Breast epithelium (tissue), 4 donors: Measurements from ENCODE around the gene ZNF207. TPM values are rescaled to one million over a fixed set of nuclear protein-coding genes. Genes with fewer than 3 reads are reported as not detected.
A peak's percentile ranks its signal among the peaks of the same experiment; 100 is the strongest.
"Not testable (repeated sequence)": the region's sequence is repeated elsewhere in the genome, so short reads cannot be mapped to it uniquely, and the experiment has no call there.

ENCODE experiments used
- DNase-seq, 2 donors: peaks; one replicate each; pipeline ENCODE4 v3.0.0-alpha.2; 2019; ENCODE audit warnings: low spot score in 2 of 2
- H3K27ac ChIP-seq, 2 donors: fragments of 200-600 bp; sonication (generic) in 1 of 2; one replicate each; pipeline ENCODE4 v1.5.1; 2016 to 2019; ENCODE audit warnings: mild to moderate bottlenecking in 1 of 2
- H3K27me3 ChIP-seq, 2 donors: fragments of 200-600 bp; sonication (generic) in 1 of 2; one replicate each; pipeline versions ENCODE4 v1.5.1 to v1.6.0; 2017 to 2019; ENCODE audit warnings: control low read depth in 1 of 2, mild to moderate bottlenecking in 1 of 2
- H3K36me3 ChIP-seq: fragments of 200-600 bp; one replicate; pipeline ENCODE4 v1.5.1; 2019
- H3K4me1 ChIP-seq, 2 donors: fragments of 200-600 bp; sonication (generic); one replicate each; pipeline ENCODE4 v1.5.1; 2016 to 2019; ENCODE audit warnings: control low read depth in 1 of 2
- H3K4me3 ChIP-seq, 3 donors: fragments of 200-600 bp; sonication (generic); 1 replicate in 2 of 3; 2 replicates in 1 of 3; pipeline ENCODE4 v1.5.1; 2016 to 2019; ENCODE audit warnings: mild to moderate bottlenecking in 3 of 3, moderate library complexity in 2 of 3
- H3K9me3 ChIP-seq, 2 donors: fragments of 200-600 bp; sonication (generic) in 1 of 2; one replicate each; pipeline ENCODE4 v1.5.1; 2016 to 2019; ENCODE audit warnings: control low read depth in 1 of 2
- CTCF ChIP-seq, 3 donors: fragments of 450-650 bp; IDR thresholded peaks; one replicate each; pipeline ENCODE4 v1.5.1; 2016 to 2017; ENCODE audit warnings: antibody characterized with exemption in 3 of 3, mild to moderate bottlenecking in 3 of 3, moderate library complexity in 3 of 3
- POLR2A ChIP-seq: fragments of 450-650 bp; IDR thresholded peaks from one replicate; pipeline ENCODE4 v1.6.1; 2016; ENCODE audit warnings: antibody characterized with exemption, mild to moderate bottlenecking, moderate library complexity
- POLR2AphosphoS5 ChIP-seq, 3 donors: sonication (generic); formaldehyde crosslinking; IDR thresholded peaks; one replicate each; pipeline ENCODE4 v1.6.1; 2017; ENCODE audit warnings: antibody characterized with exemption in 3 of 3
- intact Hi-C: fragments of 100-400 bp; cut with DNase I; formaldehyde crosslinking; loops from one replicate; pipeline ENCODE4 v1.15.1; 2023; ENCODE audit warnings: low total_unique reads
- total RNA-seq, 3 donors: library from RNA; depleted of rRNA; stranded (reverse); fragments of >200 nt; gene quantifications; one replicate each; pipeline ENCODE4 v1.1.0, GENCODE V29; 2016

Gene ZNF207
- total RNA-seq, 3 donors from 2014 or later: 145 to 238 (median 172) TPM

GRCh38 chr17:32317353-32317752 lies 32.6 kb upstream of the ZNF207 start:
- intact Hi-C loops: no loop called here

GRCh38 chr17:32318071-32318470 lies 31.9 kb upstream of the ZNF207 start:
- H3K4me1 ChIP-seq: no peaks in the 10 kb centered on the region
- no peaks in the 10 kb centered on the region for H3K27me3 ChIP-seq
- no peak overlapping the region for H3K27ac ChIP-seq
- intact Hi-C loops: no loop called here
- no peaks in the 10 kb centered on the region for H3K36me3 ChIP-seq
- DNase-seq: no peak
- H3K4me3 ChIP-seq: no peak overlapping the region
- no peaks in the 10 kb centered on the region for H3K9me3 ChIP-seq
- no peak for TF ChIP-seq POLR2AphosphoS5 (IDR thresholded peaks at IDR 0.05)
- no peak for TF ChIP-seq POLR2A
- no peak for TF ChIP-seq CTCF (IDR thresholded peaks at IDR 0.05)

More at GRCh38 chr17:32317353-32317752, 32.6 kb upstream of the ZNF207 start:
- TF ChIP-seq POLR2A (no peak), POLR2AphosphoS5 (IDR thresholded peaks at IDR 0.05) (no peak), CTCF (IDR thresholded peaks at IDR 0.05) (no peak)
- H3K4me3 ChIP-seq: no peak overlapping the region
- H3K4me1 ChIP-seq: no peaks in the 10 kb centered on the region
- H3K36me3 ChIP-seq: no peaks in the 10 kb centered on the region
- no peak overlapping the region for H3K27ac ChIP-seq
- H3K27me3 ChIP-seq: no peaks in the 10 kb centered on the region
- DNase-seq: no peak
- no peaks in the 10 kb centered on the region for H3K9me3 ChIP-seq

GRCh38 chr17:32319548-32319905 lies 30.4 kb upstream of the ZNF207 start:
- Histone ChIP-seq H3K9me3 (no peaks in the 10 kb centered on the region), H3K36me3 (no peaks in the 10 kb centered on the region), H3K27me3 (no peaks in the 10 kb centered on the region), H3K4me3 (no peak overlapping the region), H3K4me1 (no peaks in the 10 kb centered on the region), H3K27ac (no peak overlapping the region)
- peak; percentile 87 to 92 (median 88) for TF ChIP-seq CTCF (IDR thresholded peaks at IDR 0.05)
- TF ChIP-seq POLR2A: no peak
- DNase-seq: peak; percentile 48 to 72
- intact Hi-C loops: no loop called here

GRCh38 chr17:32320080-32320479 lies 29.9 kb upstream of the ZNF207 start:
- H3K9me3 ChIP-seq, H3K4me3 ChIP-seq, H3K27me3 ChIP-seq, H3K4me1 ChIP-seq, DNase-seq, intact Hi-C loops, H3K36me3 ChIP-seq, H3K27ac ChIP-seq: not testable (repeated sequence)

- H3K4me1 ChIP-seq: no peaks in the 10 kb centered on the region
- H3K27me3 ChIP-seq: no peaks in the 10 kb centered on the region
- no peaks in the 10 kb centered on the region for H3K36me3 ChIP-seq
- H3K27ac ChIP-seq: no peak overlapping the region
- H3K9me3 ChIP-seq: no peaks in the 10 kb centered on the region
- no peak overlapping the region for H3K4me3 ChIP-seq
- TF ChIP-seq CTCF (IDR thresholded peaks at IDR 0.05): no peak
- TF ChIP-seq POLR2A: no peak
- TF ChIP-seq POLR2AphosphoS5 (IDR thresholded peaks at IDR 0.05): no peak
- intact Hi-C loops: no loop called here
- DNase-seq: no peak
Observed at GRCh38 chr17:32320847-32321246, 29.1 kb upstream of the ZNF207 start.

- Histone ChIP-seq H3K9me3 (no peaks in the 10 kb centered on the region), H3K27me3 (no peaks in the 10 kb centered on the region), H3K4me1 (no peaks in the 10 kb centered on the region), H3K27ac (no peak overlapping the region), H3K4me3 (no peak overlapping the region), H3K36me3 (no peaks in the 10 kb centered on the region)
- TF ChIP-seq CTCF (IDR thresholded peaks at IDR 0.05): no peak
- no peak for TF ChIP-seq POLR2AphosphoS5 (IDR thresholded peaks at IDR 0.05)
- TF ChIP-seq POLR2A: no peak
- intact Hi-C loops: no loop called here
- no peak for DNase-seq
Observed at GRCh38 chr17:32323046-32323445, 26.9 kb upstream of the ZNF207 start.
